ENCODE data around the gene TEAD1.

DNA sequence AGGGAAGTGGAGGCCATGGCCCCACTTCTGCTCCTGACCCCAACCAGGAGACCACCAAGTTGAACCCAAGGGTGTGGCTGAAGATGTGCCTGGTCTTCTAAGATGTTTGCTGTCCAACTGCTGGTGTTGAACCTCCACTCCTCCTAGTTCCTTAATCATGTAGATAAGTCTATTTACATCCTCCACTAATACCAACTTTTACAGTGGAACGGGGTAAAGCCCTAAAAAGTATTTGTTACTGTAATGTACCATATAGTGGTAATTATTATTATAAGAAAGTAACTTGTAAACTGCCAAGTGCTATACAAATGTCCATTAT lies 315.9 kb downstream of the TEAD1 start:
- TF ChIP-seq CTCF (IDR thresholded peaks at IDR 0.05; ENCODE audit: low read depth, low read length, poor library complexity, severe bottlenecking): no peak
- no peak for TF ChIP-seq EZH2phosphoT487 (IDR thresholded peaks at IDR 0.05; ENCODE audit: borderline replicate concordance, low read length)
